ENCODE measurements around the gene KIRREL3.

Gene KIRREL3

GRCh38 chr11:126716456-126717083, 284.0 kb downstream of the KIRREL3 start:
- no peak overlapping the region for H3K4me3 ChIP-seq (ENCODE audit: low read depth, low read length)
- ChIA-PET POLR2A (no interaction called here), CTCF (interaction anchor here (0.7 to 9.8 kb wide), 41 partner anchors 8 to 629 kb away, joined by 3 to 125 read pairs (median 5); partner anchors contain the start of gene KIRREL3)
- TF ChIP-seq CTCF (IDR thresholded peaks at IDR 0.05; ENCODE audit: insufficient read depth, low read length, missing control alignments), result peak; percentile 67
- no peak for DNase-seq (ENCODE audit: low read depth, low spot score)

GRCh38 chr11:126713806-126714205, 286.8 kb downstream of the KIRREL3 start:
- no peak for TF ChIP-seq CTCF (IDR thresholded peaks at IDR 0.05; ENCODE audit: insufficient read depth, low read length, missing control alignments)
- ChIA-PET POLR2A (no interaction called here), CTCF (interaction anchor here (2.2 to 9.8 kb wide), 2 partner anchors 106 to 278 kb away, joined by 8 to 125 read pairs; no protein-coding TSS in a partner anchor)
- no peak for DNase-seq (ENCODE audit: low read depth, low spot score)
- no peak overlapping the region for H3K4me3 ChIP-seq (ENCODE audit: low read depth, low read length)

GRCh38 chr11:126711977-126712625, 288.5 kb downstream of the KIRREL3 start:
- ChIA-PET CTCF (interaction anchor here (1.0 to 9.8 kb wide), 3 partner anchors 104 to 280 kb away, joined by 3 to 125 read pairs (median 4); no protein-coding TSS in a partner anchor), POLR2A (no interaction called here)
- TF ChIP-seq CTCF (IDR thresholded peaks at IDR 0.05; ENCODE audit: insufficient read depth, low read length, missing control alignments), result no peak
- peak; percentile 10 for DNase-seq (ENCODE audit: low read depth, low spot score)
- H3K4me3 ChIP-seq (ENCODE audit: low read depth, low read length), result peak overlapping the region; percentile 44

GRCh38 chr11:126710804-126711399, 289.7 kb downstream of the KIRREL3 start:
- no peak overlapping the region for H3K4me3 ChIP-seq (ENCODE audit: low read depth, low read length)
- TF ChIP-seq CTCF (IDR thresholded peaks at IDR 0.05; ENCODE audit: insufficient read depth, low read length, missing control alignments), result no peak
- ChIA-PET POLR2A (no interaction called here), CTCF (interaction anchor here (0.9 to 9.8 kb wide), 3 partner anchors 35 to 281 kb away, joined by 3 to 125 read pairs (median 4); no protein-coding TSS in a partner anchor)
- DNase-seq (ENCODE audit: low read depth, low spot score), result no peak

- TF ChIP-seq CTCF (IDR thresholded peaks at IDR 0.05; ENCODE audit: insufficient read depth, low read length, missing control alignments), result no peak
- ChIA-PET POLR2A (interaction anchor here (0.6 kb wide), 1 partner anchor 53 kb away, joined by 3 read pairs; no protein-coding TSS in a partner anchor), CTCF (interaction anchor here (0.7 to 2.3 kb wide), 5 partner anchors 10 to 283 kb away, joined by 3 to 13 read pairs (median 4); no protein-coding TSS in a partner anchor)
- DNase-seq (ENCODE audit: low read depth, low spot score), result no peak
- H3K4me3 ChIP-seq (ENCODE audit: low read depth, low read length), result no peak overlapping the region
These were observed 293.1 kb downstream of the KIRREL3 start for GRCh38 chr11:126707498-126707897.

- TF ChIP-seq CTCF (IDR thresholded peaks at IDR 0.05; ENCODE audit: insufficient read depth, low read length, missing control alignments), result no peak
- POLR2A ChIA-PET, result no interaction called here
- DNase-seq (ENCODE audit: low read depth, low spot score), result no peak
- H3K4me3 ChIP-seq (ENCODE audit: low read depth, low read length), result no peak overlapping the region
- CTCF ChIA-PET, result interaction anchor here (0.7 to 2.3 kb wide), 3 partner anchors 11 to 14 kb away, joined by 3 to 6 read pairs (median 3); no protein-coding TSS in a partner anchor
These were observed 296.5 kb downstream of the KIRREL3 start for GRCh38 chr11:126704096-126704495.
